Stimulated activated CD8-positive, alpha-beta memory T cell treated with anti-CD3 and anti-CD28 coated beads, Interleukin-4, amount 100 ng/mL, for 1 hour (primary cell): ENCODE measurements around the gene PLCL1.

Experiments
- DNase-seq, 2 donors: peaks; one replicate each; pipeline ENCODE4 v3.0.0-alpha.2; 2020; ENCODE audit warnings: low read depth in 2 of 2, low spot score in 1 of 2

The PLCL1 gene

GRCh38 chr2:197884252-197884651 lies 79.9 kb downstream of the PLCL1 start:
- DNase-seq = no peak

- no peak for DNase-seq
These were observed 80.7 kb downstream of the PLCL1 start for GRCh38 chr2:197885126-197885525.

GRCh38 chr2:197885587-197885986 lies 81.2 kb downstream of the PLCL1 start:
- no peak for DNase-seq

- DNase-seq = no peak
These were observed 83.9 kb downstream of the PLCL1 start for GRCh38 chr2:197888321-197888720.

GRCh38 chr2:197889041-197889440 lies 84.6 kb downstream of the PLCL1 start:
- no peak for DNase-seq

DNA sequence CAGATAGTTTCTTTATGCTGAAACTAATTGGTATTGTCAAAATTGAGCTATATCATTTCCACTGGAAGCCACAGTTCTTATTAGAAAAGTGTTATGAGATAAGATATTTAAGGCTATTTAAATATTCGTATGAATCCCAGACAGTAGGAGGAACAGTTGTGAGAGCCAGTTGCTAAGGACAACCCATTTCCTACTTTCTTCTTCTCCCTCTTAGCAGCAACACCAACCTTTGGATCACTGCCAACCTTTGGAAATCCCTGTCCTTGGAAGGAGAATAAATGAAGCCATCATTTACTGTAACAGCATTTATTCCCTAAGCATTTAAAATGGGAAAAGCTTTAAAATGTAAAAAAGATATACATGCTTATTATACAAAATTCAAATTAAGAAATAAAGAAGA lies 85.8 kb downstream of the PLCL1 start:
- DNase-seq = no peak

DNA sequence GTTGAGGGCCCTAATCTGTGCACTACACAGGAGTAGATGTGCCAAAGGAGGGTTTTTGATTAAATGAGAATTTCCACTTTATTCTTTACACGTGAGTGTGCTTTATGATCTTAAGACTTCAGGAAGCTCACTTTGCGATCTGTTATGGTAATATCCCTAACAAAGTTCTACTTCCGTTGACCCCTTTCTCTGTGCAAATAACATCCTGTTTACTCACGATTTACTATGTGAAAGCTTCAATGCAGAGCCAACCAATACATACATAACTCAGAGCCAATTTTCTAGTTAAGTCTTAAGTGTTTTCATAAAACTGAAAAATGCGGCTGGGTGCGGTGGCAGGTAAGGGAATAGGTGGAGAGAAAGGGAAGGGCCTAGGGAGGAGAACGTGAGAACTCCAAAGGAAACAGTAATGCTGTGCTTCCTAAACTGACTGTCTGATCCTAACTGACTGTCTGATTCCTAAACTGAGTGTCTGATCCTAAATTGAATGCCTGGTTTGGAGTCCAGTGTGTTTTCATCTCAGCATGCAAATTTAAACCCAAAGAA lies 87.6 kb downstream of the PLCL1 start:
- DNase-seq = no peak

GRCh38 chr2:197893403-197894177 lies 89.2 kb downstream of the PLCL1 start:
- DNase-seq = no peak

GRCh38 chr2:197894751-197895274 lies 90.4 kb downstream of the PLCL1 start:
- no peak for DNase-seq

GRCh38 chr2:197897960-197898678 lies 93.7 kb downstream of the PLCL1 start:
- no peak for DNase-seq

DNA sequence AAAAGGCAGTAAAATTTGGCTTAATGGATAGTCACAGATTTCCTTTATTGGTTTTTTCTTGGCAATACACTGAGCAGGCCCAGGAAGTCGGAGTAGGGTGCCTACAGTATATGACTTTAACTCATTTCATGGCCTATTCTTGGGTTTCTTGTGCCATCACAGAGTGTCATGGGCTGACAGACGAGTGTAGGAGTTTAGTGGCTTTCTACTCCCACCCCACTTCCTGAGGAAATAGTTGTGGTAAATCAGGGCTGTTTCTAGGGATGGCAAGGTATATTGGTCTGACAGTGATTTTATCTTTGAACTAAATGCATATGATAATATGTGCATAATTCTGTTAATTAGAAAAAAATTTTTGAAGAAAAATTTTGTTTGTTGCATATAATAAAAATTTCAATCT lies 100.1 kb downstream of the PLCL1 start:
- no peak for DNase-seq

GRCh38 chr2:197908156-197908555 lies 103.8 kb downstream of the PLCL1 start:
- no peak for DNase-seq

- no peak for DNase-seq
These were observed 104.8 kb downstream of the PLCL1 start for GRCh38 chr2:197908990-197909776.

GRCh38 chr2:197911667-197912066 lies 107.3 kb downstream of the PLCL1 start:
- DNase-seq = no peak

GRCh38 chr2:197913084-197913483 lies 108.7 kb downstream of the PLCL1 start:
- no peak for DNase-seq

DNA sequence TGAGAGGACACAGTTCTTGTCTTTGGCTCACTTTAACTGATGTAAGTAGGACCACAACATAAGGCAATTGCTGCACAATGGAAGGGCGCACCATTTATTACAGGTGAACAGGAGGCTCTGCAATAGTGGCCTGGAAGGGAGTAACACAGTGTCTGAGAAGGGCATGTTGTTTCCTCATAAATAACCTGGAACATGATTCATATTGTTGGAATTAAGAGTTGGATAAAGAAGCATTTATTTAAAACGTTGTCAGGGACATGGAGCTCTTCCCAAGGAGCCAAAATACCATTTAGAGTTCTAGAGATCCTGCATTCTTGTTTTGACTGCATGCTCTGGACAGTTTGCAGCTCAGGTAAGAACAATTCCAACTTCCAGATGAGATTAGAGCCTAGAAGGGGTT lies 110.4 kb downstream of the PLCL1 start:
- DNase-seq = no peak

DNA sequence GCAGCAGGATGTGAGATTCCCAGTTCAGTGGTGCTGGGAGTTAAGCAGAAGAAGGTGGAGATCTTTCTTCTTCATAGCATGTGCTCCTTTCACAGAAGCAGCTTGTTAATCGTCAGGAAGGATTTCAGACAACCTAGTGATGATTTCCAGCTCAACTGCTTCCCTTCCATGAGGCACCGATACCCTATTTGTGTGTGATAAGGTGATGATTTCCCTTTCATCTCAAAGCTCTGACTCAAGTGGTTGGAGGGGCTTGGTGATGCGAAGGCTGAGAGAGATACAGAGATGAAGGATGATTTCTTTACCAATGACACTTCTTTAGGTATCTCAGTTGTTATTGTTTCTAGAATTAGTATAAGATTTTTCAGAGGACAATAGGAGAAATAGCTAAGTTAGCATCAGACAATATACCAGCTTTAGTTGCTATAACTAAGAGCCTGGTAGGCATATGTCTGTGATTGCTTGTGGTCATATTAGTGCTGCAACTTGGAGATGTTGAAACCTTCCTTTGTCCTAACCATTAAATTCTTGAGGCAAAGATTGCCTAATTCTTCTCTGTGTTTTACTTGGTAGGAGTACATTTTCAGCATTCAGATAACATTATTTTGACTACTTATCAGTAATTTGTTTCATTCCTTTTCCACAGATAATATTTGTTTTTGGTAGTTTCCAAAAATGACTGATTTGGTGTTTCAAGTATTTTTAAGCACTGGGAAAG lies 111.3 kb downstream of the PLCL1 start:
- DNase-seq = no peak

DNA sequence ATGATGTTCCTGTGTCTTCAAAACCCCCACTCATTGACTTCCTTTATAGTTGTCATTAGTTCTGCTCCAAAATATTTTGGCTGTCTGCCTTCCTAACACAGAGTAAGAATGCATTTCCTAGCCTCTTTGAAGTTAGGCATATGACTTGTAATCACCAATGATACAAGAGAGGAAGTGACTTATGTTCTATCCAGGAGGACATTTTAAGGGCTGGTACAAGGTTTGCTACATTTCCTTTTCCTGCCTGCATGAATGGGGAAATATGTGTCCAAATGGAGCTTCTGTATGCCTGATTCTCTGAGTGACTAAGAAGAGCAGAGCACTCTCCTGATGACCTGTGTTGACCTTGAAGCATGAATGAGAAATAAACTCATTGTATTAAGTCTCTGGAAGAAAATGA lies 115.1 kb downstream of the PLCL1 start:
- no peak for DNase-seq

DNA sequence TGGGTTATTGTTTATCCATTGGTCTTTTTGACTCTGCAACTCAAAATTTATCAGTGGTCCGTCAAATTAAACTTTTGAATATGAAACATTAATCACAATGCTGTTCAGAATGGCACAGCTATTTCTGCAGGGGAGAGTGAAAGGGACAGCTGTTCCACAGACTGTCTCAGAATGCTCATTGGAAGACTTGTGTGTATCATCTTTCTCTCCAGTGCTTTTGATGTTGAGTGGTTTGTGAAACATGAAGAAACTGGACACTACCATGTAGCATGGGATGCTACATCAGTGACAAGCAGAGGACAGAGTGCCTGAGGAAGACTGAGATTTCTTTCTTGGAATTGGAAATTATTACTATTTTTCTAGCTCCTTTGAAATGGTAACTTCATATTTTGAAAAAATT lies 115.7 kb downstream of the PLCL1 start:
- DNase-seq = no peak

DNA sequence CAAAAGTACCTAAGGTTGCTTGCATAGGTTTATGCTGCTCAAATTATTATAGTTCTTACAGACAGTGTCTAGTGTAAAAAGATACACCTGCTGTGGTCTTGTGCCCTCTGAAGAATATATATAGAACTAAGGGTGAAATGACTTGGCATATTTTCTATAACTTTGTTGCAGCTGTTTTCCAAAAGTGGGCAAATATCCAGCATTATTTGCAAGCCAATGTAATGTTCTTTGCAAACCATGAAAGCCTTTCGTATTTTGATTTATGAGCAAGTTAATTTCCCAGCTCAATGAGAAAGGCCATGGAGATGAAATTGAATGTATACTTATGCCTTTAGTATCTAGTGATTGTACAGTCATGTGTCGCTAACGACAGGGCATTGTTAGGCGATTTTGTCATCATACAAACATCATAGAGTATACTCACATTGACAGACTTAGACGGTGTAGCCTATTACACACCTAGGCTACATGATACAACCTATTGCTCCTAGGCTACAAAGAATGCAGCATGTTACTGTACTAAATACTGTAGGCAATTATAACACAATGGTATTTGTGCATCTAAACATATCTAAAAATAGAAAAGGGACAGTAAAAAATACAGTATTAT lies 116.3 kb downstream of the PLCL1 start:
- DNase-seq = no peak
